Stomach (tissue), 9 donors: ENCODE data around the gene CST7. TPM values are rescaled to one million over a fixed set of nuclear protein-coding genes. Genes with fewer than 3 reads are reported as not detected.
A peak's percentile ranks its signal among the peaks of the same experiment; 100 is the strongest.

Experiments used
- DNase-seq, 2 donors: peaks; one replicate each; pipeline versions ENCODE4 v3.0.0 to v3.0.0-alpha.2; 2013 to 2019
- H3K27ac ChIP-seq, 5 donors: fragments of 200-600 bp in 4 of 5; sonication (generic) in 4 of 5; one replicate each; pipeline ENCODE4 v1.5.1; 2013 to 2019; ENCODE audit warnings: mild to moderate bottlenecking in 1 of 5, moderate library complexity in 1 of 5
- H3K27me3 ChIP-seq, 3 donors: fragments of 200-600 bp; sonication (generic); one replicate each; pipeline ENCODE4 v1.5.1; 2017 to 2019; ENCODE audit warnings: mixed run types in 1 of 3
- H3K36me3 ChIP-seq, 4 donors: fragments of 200-600 bp; sonication (generic); 1 replicate in 3 of 4; 2 replicates in 1 of 4; pipeline ENCODE4 v1.5.1; 2016 to 2019
- H3K4me1 ChIP-seq, 4 donors: fragments of 200-600 bp; sonication (generic); one replicate each; pipeline ENCODE4 v1.5.1; 2016 to 2019
- H3K4me3 ChIP-seq, 4 donors: fragments of 200-600 bp; sonication (generic) in 3 of 4; one replicate each; pipeline ENCODE4 v1.5.1; 2016 to 2019; ENCODE audit warnings: mild to moderate bottlenecking in 1 of 4
- H3K9me3 ChIP-seq, 4 donors: fragments of 200-600 bp; sonication (generic); one replicate each; pipeline ENCODE4 v1.5.1; 2016 to 2019
- CTCF ChIP-seq, 7 experiments: fragments of 450-650 bp in 4 of 7; fragments of 200-600 bp in 3 of 7; sonication (generic) in 3 of 7; IDR thresholded peaks; one replicate each; pipeline ENCODE4 v1.5.1; 2016 to 2019; ENCODE audit warnings: antibody characterized with exemption in 7 of 7, control low read depth in 2 of 7, mild to moderate bottlenecking in 1 of 7
- EP300 ChIP-seq: sonication (generic); formaldehyde crosslinking; IDR thresholded peaks from one replicate; pipeline ENCODE4 v1.6.1; 2017; ENCODE audit warnings: antibody characterized with exemption
- POLR2A ChIP-seq, 4 donors: fragments of 450-650 bp; IDR thresholded peaks; one replicate each; pipeline ENCODE4 v1.6.1; 2016; ENCODE audit warnings: antibody characterized with exemption in 4 of 4, control low read depth in 2 of 4, mild to moderate bottlenecking in 1 of 4, moderate library complexity in 1 of 4
- POLR2AphosphoS5 ChIP-seq, 3 donors: sonication (generic); formaldehyde crosslinking; IDR thresholded peaks; one replicate each; pipeline ENCODE4 v1.6.1; 2016; ENCODE audit warnings: antibody characterized with exemption in 3 of 3
- WGBS, 5 donors: extraction: QIAGEN DNeasy Blood & Tissue Kit in 3 of 5; methylation state at CpG; one replicate each; pipeline versions ENCODE4 v1.1.5 to v1.1.7; 2013 to 2018; 5-methylcytosine and 5-hydroxymethylcytosine counted together
- intact Hi-C: fragments of 100-400 bp; cut with DNase I; formaldehyde crosslinking; loops from one replicate; pipeline ENCODE4 v1.15.1; 2023; ENCODE audit warnings: low total_unique reads
- polyA plus RNA-seq, 3 donors: library from polyadenylated mRNA; stranded (reverse); fragments of 200-250 nt; gene quantifications; one replicate each; pipeline ENCODE4 v1.2.3, GENCODE V29; 2013
- total RNA-seq, 5 donors: library from RNA; depleted of rRNA; stranded (reverse); fragments of >200 nt; gene quantifications; one replicate each; pipeline versions ENCODE4 v1.1.0 to v1.2.3, GENCODE V29; 2014 to 2016
- donor health status: healthy with polysubstance abuse.
- donor health status: Bipolar disorder and iron deficiency.
- donor health status: healthy.

Gene CST7
- total and polyA plus RNA-seq, 8 donors: 0.87 to 8.3 (median 2.5) TPM; not detected in 1

GRCh38 chr20:24934101-24934661 lies 14.9 kb upstream of the CST7 start:
- no peaks in the 10 kb centered on the region for H3K36me3 ChIP-seq
- intact Hi-C loops: no loop called here
- H3K4me3 ChIP-seq: no peak overlapping the region
- H3K4me1 ChIP-seq: peaks cover 8 to 19% (median 15%) of the 10 kb centered on the region in 4 donors
- H3K9me3 ChIP-seq: no peaks in the 10 kb centered on the region
- TF ChIP-seq POLR2A (IDR thresholded peaks at IDR 0.05) (no peak), EP300 (no peak), CTCF (IDR thresholded peaks at IDR 0.05) (no peak), POLR2AphosphoS5 (IDR thresholded peaks at IDR 0.05) (no peak)
- DNase-seq: peak in 1 of 2 donors; percentile 16
- H3K27me3 ChIP-seq: no peaks in the 10 kb centered on the region
- H3K27ac ChIP-seq: no peak overlapping the region
- WGBS, 5 donors: 70 to 80% (median 75%) methylated on average over 6 to 9 of the region's 9 CpGs

- 67 to 87% (median 84%) methylated on average over 3 of the region's 3 CpGs for WGBS, 5 donors
- TF ChIP-seq EP300 (no peak), POLR2AphosphoS5 (IDR thresholded peaks at IDR 0.05) (no peak), CTCF (IDR thresholded peaks at IDR 0.05) (no peak), POLR2A (IDR thresholded peaks at IDR 0.05) (no peak)
- no peak for DNase-seq
- Histone ChIP-seq H3K27ac (no peak overlapping the region), H3K4me3 (no peak overlapping the region), H3K27me3 (no peaks in the 10 kb centered on the region), H3K4me1 (peaks cover 7 to 19% (median 11%) of the 10 kb centered on the region in 4 donors), H3K9me3 (no peaks in the 10 kb centered on the region), H3K36me3 (no peaks in the 10 kb centered on the region)
- intact Hi-C loops: no loop called here
Measured at GRCh38 chr20:24934716-24935115, 14.4 kb upstream of the CST7 start.

- intact Hi-C loops: no loop called here
- Histone ChIP-seq H3K27ac (no peak overlapping the region), H3K4me1 (peaks cover 3 to 17% (median 7%) of the 10 kb centered on the region in 4 donors), H3K4me3 (no peak overlapping the region), H3K9me3 (peaks cover 0 to 2% (median 0%) of the 10 kb centered on the region in 4 donors), H3K27me3 (no peaks in the 10 kb centered on the region), H3K36me3 (no peaks in the 10 kb centered on the region)
- TF ChIP-seq EP300: no peak
- no peak for TF ChIP-seq POLR2A (IDR thresholded peaks at IDR 0.05)
- no peak for TF ChIP-seq CTCF (IDR thresholded peaks at IDR 0.05)
- no peak for TF ChIP-seq POLR2AphosphoS5 (IDR thresholded peaks at IDR 0.05)
- no peak for DNase-seq
- 84 to 91% (median 86%) methylated on average over 3 of the region's 3 CpGs for WGBS, 5 donors
Measured at GRCh38 chr20:24935140-24935539, 13.9 kb upstream of the CST7 start.

GRCh38 chr20:24935766-24936525 lies 13.1 kb upstream of the CST7 start:
- intact Hi-C loops: no loop called here
- H3K4me3 ChIP-seq: no peak overlapping the region
- no peak for TF ChIP-seq CTCF (IDR thresholded peaks at IDR 0.05)
- H3K27ac ChIP-seq: no peak overlapping the region
- H3K27me3 ChIP-seq: no peaks in the 10 kb centered on the region
- no peaks in the 10 kb centered on the region for H3K36me3 ChIP-seq
- peaks cover 0 to 6% (median 0%) of the 10 kb centered on the region in 4 donors for H3K9me3 ChIP-seq
- H3K4me1 ChIP-seq: peaks cover 0 to 9% (median 6%) of the 10 kb centered on the region in 4 donors
- DNase-seq: no peak
- 88 to 97% (median 93%) methylated on average over 4 of the region's 4 CpGs for WGBS, 5 donors
